Hematopoietic multipotent progenitor cell (in vitro differentiated cells): ENCODE results near the gene COL4A2. TPM values are rescaled to one million over a fixed set of nuclear protein-coding genes. Genes with fewer than 3 reads are reported as not detected.
"Not testable (repeated sequence)": the region's sequence is repeated elsewhere in the genome, so short reads cannot be mapped to it uniquely, and the experiment has no call there.

ENCODE experiments used
- DNase-seq, 3 donors: peaks; one replicate each; pipeline ENCODE4 v3.0.0-alpha.2; 2011 to 2015; ENCODE audit warnings: low read depth in 2 of 3, low spot score in 2 of 3
- total RNA-seq: library from RNA; depleted of rRNA; stranded (reverse); fragments of >200 nt; gene quantifications from one replicate; pipeline ENCODE4 v1.2.3, GENCODE V29; 2012

The COL4A2 gene
- total RNA-seq, 1 donor = 0.27 TPM

DNA sequence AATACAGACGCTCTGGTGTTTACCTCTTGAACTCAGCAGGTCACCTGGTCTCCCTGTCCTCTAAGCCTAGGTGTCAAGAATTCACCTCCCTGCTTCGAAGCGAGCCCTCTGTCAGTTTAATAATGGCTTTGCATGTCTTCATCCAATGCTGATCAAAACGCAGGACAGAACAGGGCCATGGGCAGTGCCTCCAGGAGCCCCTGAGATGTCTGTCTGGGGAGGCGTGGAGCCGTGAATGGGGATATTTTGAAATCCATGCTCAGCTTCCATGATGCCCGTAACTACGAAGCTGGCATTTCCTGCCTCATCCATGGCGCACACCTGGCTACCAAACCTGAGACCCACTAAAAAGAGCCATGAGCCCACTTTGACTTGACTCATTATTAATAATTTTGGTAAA is 140.7 kb downstream of the COL4A2 start:
- no peak for DNase-seq

DNA sequence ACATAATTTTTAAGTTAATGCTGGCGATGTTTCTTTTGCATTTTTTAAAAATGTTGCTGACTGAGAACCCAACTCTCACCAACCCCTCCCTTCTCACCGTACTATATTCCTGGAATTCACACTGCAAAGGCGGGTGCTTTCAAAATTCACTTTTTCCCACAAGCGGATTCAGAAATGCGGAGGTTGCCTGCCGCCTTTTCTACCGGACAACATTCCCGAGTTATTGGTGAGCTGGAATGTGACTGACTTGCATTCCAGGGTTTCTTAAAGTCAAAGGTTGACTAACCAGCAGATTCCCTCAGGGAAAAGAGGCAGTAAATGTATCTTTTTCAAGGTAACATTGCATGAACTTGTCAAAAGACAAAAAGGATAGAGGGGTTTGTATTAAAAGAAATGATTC is 141.1 kb downstream of the COL4A2 start:
- DNase-seq = no peak

DNA sequence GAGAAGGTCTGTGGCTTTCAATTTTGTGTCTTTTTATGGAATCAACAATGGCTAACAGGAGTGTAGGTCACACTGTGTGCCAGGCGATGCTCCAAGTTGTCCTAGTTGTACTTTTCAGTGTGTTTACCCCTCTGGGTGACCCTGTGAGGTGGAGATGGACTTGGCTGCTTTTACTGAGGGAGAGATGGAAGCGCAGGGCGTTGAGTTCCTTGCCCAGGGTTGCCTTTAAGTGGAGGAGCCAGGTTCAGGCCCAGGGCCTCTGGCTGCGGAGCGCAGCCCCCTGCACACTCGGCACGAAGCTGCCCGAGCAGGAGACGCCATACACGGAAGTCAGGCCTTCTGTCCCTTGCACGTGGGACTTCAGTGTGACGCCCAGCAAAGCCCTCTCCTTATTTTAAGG is 141.6 kb downstream of the COL4A2 start:
- no peak for DNase-seq

DNA sequence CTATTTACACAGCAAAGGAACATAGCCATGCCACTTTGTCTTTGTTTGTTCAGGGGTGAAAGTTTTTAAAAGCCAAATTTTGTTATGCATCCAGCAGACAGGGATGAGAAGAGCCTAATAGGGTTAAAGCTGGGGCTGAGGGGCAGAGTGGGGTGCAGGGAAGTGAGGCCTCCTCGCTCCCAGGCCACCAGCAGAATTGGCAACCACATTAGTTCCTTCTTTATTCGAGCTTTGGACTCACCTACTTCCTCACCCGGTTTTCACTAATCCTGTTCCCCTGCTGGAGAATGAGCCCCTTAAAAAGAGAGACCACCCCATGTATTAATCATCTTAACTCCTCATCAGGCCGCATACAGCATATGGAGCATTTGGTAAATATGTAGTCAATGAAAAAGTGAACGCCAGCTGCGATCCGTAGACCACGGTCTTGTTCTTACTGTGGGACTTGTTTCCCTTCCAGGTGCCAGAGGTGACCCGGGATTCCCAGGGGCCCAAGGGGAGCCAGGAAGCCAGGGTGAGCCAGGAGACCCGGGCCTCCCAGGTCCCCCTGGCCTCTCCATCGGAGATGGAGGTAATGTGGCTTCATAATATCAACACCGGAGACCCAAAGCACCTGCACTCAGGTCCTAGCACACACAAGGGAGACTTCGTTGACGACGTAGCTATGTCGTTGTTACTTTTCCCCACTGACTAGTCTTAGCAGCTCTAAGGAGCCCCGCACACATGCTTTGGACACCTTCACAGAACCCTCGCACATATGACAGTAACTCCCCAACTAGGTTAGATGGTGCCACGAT is 142.3 kb downstream of the COL4A2 start:
- DNase-seq = no peak

DNA sequence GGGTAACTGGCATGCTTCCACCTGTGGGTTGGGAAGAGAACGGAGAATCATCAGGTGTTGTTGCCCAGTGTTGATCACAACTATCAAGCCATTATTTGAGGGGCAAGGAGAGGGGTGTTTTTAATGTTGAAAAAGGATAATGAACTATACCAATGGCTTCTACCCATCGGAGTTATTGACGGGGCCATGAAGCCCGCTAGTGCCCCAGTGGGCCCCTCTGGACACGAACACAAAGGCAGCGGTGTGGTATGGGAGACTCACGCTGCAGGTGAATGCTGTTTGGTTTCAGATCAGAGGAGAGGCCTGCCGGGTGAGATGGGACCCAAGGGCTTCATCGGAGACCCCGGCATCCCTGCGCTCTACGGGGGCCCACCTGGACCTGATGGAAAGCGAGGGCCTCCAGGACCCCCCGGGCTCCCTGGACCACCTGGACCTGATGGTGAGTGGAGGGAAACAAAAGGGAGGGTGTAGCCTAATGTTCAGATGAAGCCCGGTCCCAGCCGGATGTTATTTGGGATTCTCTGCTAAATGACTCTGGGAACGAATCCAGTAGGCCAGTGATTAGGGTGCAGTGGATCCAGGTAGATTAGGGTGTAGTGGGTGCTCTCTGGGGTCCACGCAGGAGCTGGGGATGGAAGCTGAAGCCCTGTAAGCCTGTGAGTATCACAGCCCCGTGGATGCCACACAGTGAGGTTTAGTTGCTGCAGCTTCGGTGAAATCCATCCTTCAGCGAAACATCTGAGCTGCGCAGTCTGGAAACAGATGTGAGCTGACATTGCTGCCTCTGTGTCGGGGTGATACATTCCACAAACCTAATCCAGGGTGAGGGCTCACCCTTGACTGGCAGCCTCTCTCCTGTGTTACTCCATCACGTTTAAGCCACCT is 143.2 kb downstream of the COL4A2 start:
- DNase-seq = no peak

DNA sequence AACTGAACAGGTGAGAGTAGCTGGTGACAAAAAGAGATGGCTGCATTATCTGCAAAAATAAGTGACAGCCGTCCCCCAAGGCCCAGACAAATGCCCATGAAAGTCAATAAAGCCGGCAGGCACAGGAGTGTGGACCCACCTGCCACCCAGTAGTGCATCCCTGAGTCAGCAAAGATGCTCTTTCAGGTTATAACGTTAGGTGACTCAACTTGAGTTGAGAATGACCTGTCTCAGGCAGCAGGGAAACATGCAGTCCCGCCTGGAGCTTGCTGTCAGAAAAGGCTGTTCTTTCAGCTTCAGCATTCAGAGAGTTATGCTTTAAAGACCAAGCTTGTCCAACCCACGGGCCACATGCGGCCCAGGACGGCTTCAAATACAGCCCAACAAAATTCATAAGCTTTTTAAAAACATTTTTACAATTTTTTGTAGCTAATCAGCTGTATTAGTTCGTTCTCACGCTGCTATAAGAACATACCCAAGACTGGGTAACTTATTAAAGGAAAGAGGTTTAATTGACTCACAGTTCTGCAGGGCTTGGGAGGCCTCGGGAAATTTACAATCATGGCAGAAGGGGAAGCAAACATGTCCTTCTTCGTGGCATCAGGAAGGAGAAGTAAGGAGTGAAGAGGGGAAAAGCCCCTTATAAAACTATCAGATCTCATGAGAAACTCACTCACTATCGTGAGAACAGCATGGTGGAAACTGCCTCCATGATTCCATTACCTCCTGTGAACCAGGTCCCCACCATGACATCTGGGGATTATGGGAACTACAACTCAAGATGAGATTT is 144.1 kb downstream of the COL4A2 start:
- DNase-seq = no peak

DNA sequence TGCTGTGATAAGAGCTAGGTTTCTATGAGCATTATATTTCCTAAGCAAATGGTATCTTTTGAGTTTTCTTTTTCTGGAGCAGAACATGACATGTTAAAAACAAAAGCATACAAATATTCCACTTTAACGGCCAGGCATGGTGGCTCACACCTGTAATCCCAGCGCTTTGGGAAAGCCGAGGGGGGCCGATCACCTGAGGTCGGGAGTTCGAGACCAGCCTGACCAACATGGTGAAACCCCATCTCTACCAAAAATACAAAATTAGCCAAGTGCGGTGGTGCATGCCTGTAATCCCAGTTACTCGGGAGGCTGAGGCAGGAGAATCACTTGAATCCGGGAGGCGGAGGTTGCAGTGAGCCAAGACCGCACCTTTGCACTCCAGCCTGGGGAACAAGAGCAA is 146.0 kb downstream of the COL4A2 start:
- not testable (repeated sequence) for DNase-seq

DNA sequence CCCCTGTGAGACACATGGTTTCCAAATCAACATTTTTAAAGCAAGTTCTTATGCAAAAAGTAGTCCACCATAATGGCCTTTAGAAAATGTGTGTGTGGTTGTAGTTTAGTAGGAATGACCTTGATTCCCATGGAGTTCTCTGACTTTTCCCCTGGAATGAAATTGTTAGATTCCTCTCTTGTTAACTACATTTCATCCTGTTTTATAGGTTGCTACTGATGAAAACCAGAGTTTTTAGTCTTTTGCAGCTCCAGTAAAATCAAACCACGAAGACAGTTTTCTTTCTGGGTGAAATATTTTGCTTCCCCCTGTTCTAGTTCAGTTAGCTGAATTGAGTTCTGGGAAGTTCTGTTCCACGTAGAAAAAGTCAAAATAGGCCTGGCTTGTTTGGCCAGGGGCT is 146.7 kb downstream of the COL4A2 start:
- no peak for DNase-seq

DNA sequence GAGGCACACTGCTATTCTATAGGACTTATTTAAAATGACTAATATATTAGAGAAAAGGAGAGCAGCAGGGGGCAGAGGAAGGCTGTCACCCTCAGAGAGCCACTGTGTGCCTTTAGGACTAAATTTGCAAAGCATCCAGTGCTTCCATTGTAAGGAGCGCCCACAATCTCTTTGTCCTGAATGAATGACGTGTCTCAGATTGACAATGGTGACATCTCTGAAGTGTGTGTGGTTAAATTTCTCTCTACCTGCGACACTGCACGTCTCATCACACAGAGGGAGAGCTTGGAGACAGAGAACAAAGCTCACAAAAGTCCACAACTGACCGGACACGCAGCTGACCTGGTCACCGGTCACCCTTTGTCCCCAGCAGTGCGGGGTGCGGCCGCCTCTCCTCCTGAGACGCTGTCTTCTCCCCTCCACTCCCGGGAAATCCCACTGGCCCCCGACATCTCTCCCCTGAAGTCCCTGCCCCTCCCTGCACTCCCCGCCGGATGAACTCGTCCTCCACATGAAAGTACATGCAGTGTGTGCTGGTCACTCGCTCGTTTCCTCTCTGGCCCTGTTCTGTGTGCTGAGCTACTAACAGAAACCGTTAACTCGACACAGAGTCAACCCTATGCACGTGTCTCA is 147.3 kb downstream of the COL4A2 start:
- DNase-seq = no peak

DNA sequence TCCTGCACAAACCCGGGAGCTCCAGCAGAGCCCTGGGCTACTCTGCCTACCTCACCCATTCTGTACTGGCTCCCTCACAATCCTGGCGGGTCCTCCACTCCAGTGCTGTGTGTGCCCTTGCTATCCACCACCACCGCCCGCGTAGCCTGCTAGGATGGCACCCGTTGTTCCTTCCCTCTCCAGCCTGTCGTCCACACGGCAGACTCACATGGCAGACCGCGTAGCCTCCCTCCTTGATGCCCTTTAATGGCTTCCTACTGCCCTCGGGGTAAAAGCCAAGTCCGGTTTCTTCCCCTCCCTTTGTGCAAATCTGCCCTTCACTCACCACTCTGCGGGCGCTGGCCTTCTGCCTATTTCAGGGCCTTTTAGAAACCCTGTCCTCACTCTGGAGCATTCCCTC is 147.9 kb downstream of the COL4A2 start:
- DNase-seq = no peak

DNA sequence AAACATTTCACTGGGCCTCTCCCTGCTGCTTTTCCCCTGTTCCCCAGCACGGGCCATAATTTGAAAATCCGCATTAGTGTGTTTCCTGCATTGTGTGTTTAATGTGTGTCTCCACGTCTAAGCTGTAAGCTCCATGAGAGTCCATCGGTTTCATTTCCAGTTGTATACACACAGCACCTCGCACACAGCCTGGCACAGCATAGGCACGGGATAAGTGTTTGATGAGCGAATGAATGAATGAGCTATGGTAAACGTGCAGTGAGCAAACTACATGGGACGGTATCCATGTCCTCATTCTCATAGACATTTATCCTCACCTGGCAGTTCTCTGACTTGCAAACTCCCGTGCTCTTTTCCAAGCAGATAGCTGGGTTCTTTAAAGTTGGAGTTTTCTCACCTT is 148.4 kb downstream of the COL4A2 start:
- DNase-seq = no peak

DNA sequence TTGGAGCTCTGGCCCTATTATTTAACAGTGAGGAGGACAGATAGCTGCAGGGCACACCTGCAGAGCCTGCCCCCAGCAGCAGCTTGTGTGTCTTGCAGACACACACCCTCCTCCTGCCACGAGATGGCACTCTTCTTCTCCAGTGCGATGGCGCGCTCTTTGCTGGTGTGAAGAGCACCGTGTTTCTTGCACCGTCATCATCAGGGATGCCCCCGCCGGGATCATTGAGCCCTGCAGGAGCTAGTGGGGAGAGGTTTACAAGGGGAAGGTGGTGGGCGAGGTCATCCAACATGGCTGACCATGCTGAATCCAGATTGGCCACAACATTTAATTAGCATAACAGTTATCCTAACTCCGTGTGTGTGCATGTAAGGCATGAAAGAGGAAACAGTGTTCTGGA is 148.9 kb downstream of the COL4A2 start:
- peak; percentile 10 to 77 (median 73) for DNase-seq

DNA sequence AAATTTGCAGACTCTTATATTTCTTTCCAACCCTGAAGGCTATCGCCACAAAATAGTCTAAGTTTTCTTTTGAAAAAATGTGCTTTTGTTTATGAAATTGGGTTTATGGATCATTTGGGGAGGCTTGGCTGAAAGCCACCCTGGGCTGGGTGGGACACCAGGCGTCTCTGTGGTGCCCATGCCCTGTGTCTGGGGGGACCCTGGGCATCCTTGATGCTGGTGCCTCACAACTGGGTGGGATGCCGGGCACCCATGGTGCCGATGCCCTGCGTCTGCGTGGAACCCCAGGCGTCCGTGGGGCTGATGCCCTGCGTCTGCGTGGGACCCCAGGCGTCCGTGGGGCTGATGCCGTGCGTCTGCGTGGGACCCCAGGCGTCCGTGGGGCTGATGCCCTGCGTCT is 149.5 kb downstream of the COL4A2 start:
- DNase-seq = no peak

DNA sequence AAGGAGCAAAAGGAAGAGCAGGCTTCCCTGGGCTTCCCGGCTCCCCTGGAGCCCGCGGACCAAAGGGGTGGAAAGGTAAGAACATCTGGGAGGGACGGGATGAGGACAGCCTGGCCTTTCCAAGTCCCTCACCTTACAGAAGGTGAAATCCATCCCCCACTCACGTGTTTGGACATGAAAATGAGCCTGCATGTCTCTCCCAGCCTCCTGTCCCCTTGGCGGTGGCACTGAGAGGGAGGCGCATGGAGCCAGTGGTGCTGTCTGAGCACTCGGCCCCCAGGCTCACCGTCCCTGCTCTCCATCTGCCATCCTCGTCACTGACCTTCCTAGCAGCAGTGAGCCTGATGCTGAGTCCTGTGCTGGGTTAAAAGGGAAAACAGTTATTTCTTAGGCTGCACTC is 150.3 kb downstream of the COL4A2 start:
- DNase-seq = no peak

DNA sequence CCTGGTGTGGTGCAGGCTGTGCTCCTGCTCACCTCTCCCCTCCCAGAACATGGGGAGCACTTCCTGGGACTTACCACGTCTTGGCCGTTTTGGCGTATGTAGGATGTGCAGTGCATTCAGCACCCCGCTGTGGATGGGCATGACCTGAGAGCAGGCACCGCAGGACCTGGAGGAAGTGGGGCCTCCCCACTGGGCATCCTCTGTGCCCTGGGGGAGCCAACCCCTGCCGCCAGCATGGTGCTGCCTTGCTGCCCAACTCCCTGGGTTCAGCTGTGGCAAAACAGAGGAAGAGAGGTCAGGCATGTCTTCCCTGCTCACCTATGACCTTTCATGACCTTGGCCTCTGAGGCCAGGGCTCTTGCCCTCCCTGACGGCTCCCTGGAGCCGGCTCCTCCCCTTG is 150.9 kb downstream of the COL4A2 start:
- DNase-seq = no peak

DNA sequence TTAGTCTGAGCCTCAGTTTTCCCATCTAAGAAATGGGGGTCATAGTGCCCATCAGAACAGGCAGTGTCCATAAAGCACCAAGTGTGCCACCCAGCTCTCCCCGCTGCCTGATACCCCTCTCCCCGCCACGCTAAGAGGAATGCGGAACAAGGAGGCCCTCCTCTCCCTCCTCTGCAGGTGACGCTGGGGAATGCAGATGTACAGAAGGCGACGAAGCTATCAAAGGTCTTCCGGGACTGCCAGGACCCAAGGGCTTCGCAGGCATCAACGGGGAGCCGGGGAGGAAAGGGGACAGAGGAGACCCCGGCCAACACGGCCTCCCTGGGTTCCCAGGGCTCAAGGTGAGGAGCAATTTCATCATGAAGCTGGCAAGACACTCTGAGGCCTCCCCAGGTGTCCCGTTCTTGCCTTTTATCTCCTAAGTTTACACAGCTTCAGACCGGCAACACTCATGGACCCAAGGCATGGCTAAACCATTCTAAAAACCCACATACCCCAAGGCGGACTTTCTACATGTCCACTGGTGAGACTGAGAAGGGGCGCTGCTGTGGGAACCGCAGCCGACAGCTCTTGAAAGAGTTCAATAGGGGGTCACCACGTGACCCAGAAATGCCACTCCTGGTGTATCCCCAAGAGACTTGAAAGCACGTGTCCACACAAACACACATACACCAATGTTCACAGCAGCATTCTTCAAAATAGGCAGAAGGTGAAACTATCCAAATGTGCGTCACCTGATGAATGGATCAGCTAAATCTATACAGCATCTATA is 151.7 kb downstream of the COL4A2 start:
- no peak for DNase-seq

DNA sequence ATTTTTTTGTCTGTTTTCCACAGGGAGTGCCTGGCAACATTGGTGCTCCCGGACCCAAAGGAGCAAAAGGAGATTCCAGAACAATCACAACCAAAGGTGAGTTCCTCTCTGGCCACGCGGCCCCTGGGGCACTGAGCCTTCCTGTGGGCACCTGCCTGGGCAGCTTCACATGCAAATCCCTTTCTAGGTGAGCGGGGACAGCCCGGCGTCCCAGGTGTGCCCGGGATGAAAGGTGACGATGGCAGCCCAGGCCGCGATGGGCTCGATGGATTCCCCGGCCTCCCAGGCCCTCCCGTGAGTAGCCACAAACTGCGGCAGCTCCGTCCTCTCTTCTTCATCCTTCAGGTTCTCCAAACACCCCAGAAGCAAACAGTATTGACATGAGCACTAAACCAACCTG is 155.0 kb downstream of the COL4A2 start:
- DNase-seq = no peak

DNA sequence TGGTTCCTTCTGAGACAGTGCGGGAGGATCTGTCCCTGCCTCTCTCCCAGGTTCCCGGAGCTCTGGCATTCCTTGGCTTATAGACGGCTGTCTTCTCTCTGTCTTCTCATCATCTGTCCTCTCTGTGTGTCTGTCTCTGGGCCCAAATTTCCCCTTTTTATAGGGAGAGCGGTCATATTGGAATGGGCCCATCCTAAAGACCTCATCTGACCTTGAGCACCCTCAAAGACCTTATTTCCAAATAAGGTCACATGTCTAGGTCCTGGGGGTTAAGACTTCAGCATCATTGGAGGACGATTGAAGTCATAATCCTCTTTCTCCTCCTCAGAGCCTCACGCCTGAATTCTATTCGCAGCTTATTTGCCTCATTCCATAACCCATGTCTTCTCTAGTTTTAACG is 156.1 kb downstream of the COL4A2 start:
- no peak for DNase-seq

DNA sequence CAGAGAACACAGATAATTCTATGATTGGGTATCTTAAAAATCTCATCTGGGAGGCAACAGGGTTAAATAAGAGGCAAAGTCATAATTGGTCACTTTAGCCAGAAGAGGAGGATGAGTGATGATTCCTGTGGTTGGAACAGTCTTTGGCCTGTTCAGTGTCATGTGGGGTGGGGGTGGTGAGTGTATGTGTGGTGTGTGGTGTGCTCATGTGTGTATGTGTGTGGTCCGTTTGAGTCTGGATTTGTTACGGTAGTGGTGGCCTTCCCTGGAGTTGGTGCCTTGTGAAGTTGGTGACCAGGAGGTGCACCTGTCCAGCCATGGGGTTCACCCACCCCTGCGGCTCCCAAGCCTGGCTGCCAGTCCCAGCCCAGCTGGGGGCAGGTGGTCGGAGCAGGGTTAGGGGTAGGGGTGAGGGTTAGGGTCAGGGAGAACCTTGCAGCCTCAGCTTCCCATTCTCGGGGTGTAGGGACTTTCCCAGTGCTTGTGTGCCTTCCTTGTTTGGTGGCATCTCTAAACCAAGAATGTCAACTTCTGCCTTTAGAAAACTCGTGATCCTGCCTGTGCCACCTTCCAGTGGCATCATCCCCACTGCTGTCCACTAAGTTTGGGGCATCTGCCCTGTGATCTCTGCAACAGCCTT is 156.9 kb downstream of the COL4A2 start:
- no peak for DNase-seq
